Caco-2 (cell line): ENCODE data around the gene SMYD2. TPM values are rescaled to one million over a fixed set of nuclear protein-coding genes. Genes with fewer than 3 reads are reported as not detected.

ENCODE experiments used
- BruUV-seq: library from RNA; stranded (reverse); fragments of 400-500 nt; replicated peaks from 2 replicates; lab custom pipeline; 2021; lab: Mats Ljungman, UMichigan
- CTCF ChIA-PET: fragments of 300-600 bp; sonication (Branson Sonifier 250); formaldehyde crosslinking; loops from one replicate; lab custom pipeline; 2022; ENCODE audit warnings: antibody characterized with exemption; lab: Charles Lee
- POLR2A ChIA-PET: fragments of 300-600 bp; sonication (Branson Sonifier 250); formaldehyde crosslinking; loops from one replicate; lab custom pipeline; 2022; ENCODE audit warnings: antibody characterized with exemption; lab: Charles Lee
- DNase-seq, 2 experiments: peaks; one replicate each; pipeline versions ENCODE4 v3.0.0 to v3.0.0-alpha.2; 2020 to 2022
- H3K27me3 ChIP-seq: replicated peaks from 2 replicates; pipeline ENCODE4 v1.6.0; 2011; ENCODE audit warnings: low read length; ENCODE audit not compliant: control insufficient read depth, insufficient read depth
- H3K36me3 ChIP-seq: 2 replicates; pipeline ENCODE4 v1.5.1; 2011; ENCODE audit warnings: low read length; ENCODE audit not compliant: control insufficient read depth, insufficient read depth
- H3K4me1 ChIP-seq: fragments of 250-450 bp; sonication (Bioruptor Pico); 2 replicates; pipeline ENCODE4 v1.5.1; 2020; ENCODE audit warnings: mild to moderate bottlenecking
- H3K4me3 ChIP-seq: 2 replicates; pipeline ENCODE4 v1.5.1; 2011; ENCODE audit warnings: low read depth, mild to moderate bottlenecking, control low read depth, low read length
- H3K9me3 ChIP-seq: fragments of 250-450 bp; sonication (Bioruptor Pico); 2 replicates; pipeline ENCODE4 v1.5.1; 2020; ENCODE audit warnings: mild to moderate bottlenecking, moderate library complexity
- H3K27ac Mint-ChIP-seq: one replicate; pipeline ENCODE4 v1.8.0; 2022; ENCODE audit warnings: mixed read lengths; ENCODE audit not compliant: unreplicated experiment
- H3K27me3 Mint-ChIP-seq: one replicate; pipeline ENCODE4 v1.8.0; 2022; ENCODE audit warnings: mixed read lengths; ENCODE audit not compliant: insufficient read depth, unreplicated experiment
- H3K36me3 Mint-ChIP-seq: one replicate; pipeline ENCODE4 v1.8.0; 2022; ENCODE audit warnings: mild to moderate bottlenecking, mixed read lengths; ENCODE audit not compliant: insufficient read depth, unreplicated experiment
- H3K4me1 Mint-ChIP-seq: one replicate; pipeline ENCODE4 v1.8.0; 2022; ENCODE audit warnings: low read depth, mixed read lengths; ENCODE audit not compliant: unreplicated experiment
- H3K4me3 Mint-ChIP-seq: one replicate; pipeline ENCODE4 v1.8.0; 2022; ENCODE audit warnings: mild to moderate bottlenecking, moderate library complexity, mixed read lengths; ENCODE audit not compliant: unreplicated experiment
- H3K9me3 Mint-ChIP-seq: one replicate; pipeline ENCODE4 v1.8.0; 2022; ENCODE audit warnings: mixed read lengths; ENCODE audit not compliant: unreplicated experiment
- CTCF ChIP-seq, 2 experiments: fragments of 200-600 bp in 1 of 2; IDR thresholded peaks; 1 replicate in 1 of 2; 2 replicates in 1 of 2; pipeline versions ENCODE4 v1.5.1 to v1.8.0; 2011 to 2022; ENCODE audit warnings: antibody characterized with exemption in 1 of 2, control low read depth in 1 of 2, inconsistent platforms in 1 of 2, low read depth in 1 of 2, low read length in 1 of 2, mild to moderate bottlenecking in 1 of 2, moderate library complexity in 1 of 2; ENCODE audit not compliant: insufficient read depth in 1 of 2, severe bottlenecking in 1 of 2, unreplicated experiment in 1 of 2
- intact Hi-C: fragments of 100-400 bp; cut with micrococcal nuclease; formaldehyde crosslinking; loops from one replicate; pipeline ENCODE4 v1.10.0; 2022; ENCODE audit not compliant: unreplicated experiment
- total RNA-seq: library from RNA; stranded (reverse); gene quantifications from 2 replicates; pipeline ENCODE4 v1.2.3, GENCODE V29; 2022

SMYD2 gene
- total RNA-seq, 1 experiment from 2014 or later, result 182 TPM

GRCh38 chr1:214314178-214314843 is 33.4 kb downstream of the SMYD2 start:
- ChIA-PET CTCF (interaction anchor here (1.1 kb wide), 1 partner anchor 15 kb away, joined by 3 read pairs; no protein-coding TSS in a partner anchor), POLR2A (no interaction called here)
- intact Hi-C loops, result no loop called here
- peaks cover 15% of the 10 kb centered on the region for H3K4me1 Mint-ChIP-seq
- H3K9me3 Mint-ChIP-seq, result no peaks in the 10 kb centered on the region
- Histone ChIP-seq H3K27me3 (no peaks in the 10 kb centered on the region), H3K36me3 (peaks cover 1% of the 10 kb centered on the region), H3K4me3 (no peak overlapping the region), H3K4me1 (peaks cover 18% of the 10 kb centered on the region; the same call in 1 of the 2 replicates), H3K9me3 (no peaks in the 10 kb centered on the region)
- H3K36me3 Mint-ChIP-seq, result peaks cover 67% of the 10 kb centered on the region
- H3K27ac Mint-ChIP-seq, result no peak overlapping the region
- H3K4me3 Mint-ChIP-seq, result no peak overlapping the region
- BruUV-seq, result no TSS peak
- no peaks in the 10 kb centered on the region for H3K27me3 Mint-ChIP-seq
- DNase-seq, result no peak
- no peak for TF ChIP-seq CTCF (IDR thresholded peaks at IDR 0.05; ENCODE audit: insufficient read depth in 1 of 2, low read depth in 1 of 2, low read length in 1 of 2, severe bottlenecking in 1 of 2, unreplicated experiment in 1 of 2)

DNA sequence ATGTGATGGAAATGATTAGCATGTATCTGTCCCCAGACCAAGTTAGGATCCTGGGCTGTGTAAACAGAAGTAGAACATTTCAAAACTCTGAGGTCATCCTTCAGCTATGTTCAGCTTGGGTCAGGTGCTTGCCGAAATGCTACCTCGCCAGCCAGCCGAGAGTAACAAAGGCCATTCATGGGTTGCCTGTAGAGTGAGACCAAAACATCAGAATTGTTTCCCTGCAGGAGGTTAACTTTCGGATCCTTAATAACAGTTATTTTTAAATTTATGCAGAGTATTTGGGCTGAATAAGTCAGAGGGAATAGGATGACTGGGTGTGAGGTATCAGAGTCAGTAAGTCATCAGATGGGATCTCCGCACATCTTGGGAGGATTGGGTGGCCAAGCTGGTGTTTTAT is 35.6 kb downstream of the SMYD2 start:
- H3K4me1 Mint-ChIP-seq, result peaks cover 14% of the 10 kb centered on the region
- no TSS peak for BruUV-seq
- ChIA-PET POLR2A (interaction anchor here (0.7 kb wide), 1 partner anchor 41 kb away, joined by 3 read pairs; no protein-coding TSS in a partner anchor), CTCF (interaction anchor here (1.6 to 3.5 kb wide), 4 partner anchors 13 to 103 kb away, joined by 4 to 17 read pairs (median 11); no protein-coding TSS in a partner anchor)
- H3K36me3 Mint-ChIP-seq, result peaks cover 80% of the 10 kb centered on the region
- Histone ChIP-seq H3K4me1 (peaks cover 14% of the 10 kb centered on the region; the same call in 1 of the 2 replicates), H3K9me3 (no peaks in the 10 kb centered on the region), H3K4me3 (no peak overlapping the region), H3K27me3 (no peaks in the 10 kb centered on the region), H3K36me3 (peaks cover 4% of the 10 kb centered on the region)
- H3K4me3 Mint-ChIP-seq, result no peak overlapping the region
- peak in 1 of 2 experiments; percentile 27 for DNase-seq
- peak overlapping the region; percentile 30 for H3K27ac Mint-ChIP-seq
- no peaks in the 10 kb centered on the region for H3K27me3 Mint-ChIP-seq
- H3K9me3 Mint-ChIP-seq, result no peaks in the 10 kb centered on the region
- TF ChIP-seq CTCF (IDR thresholded peaks at IDR 0.05; ENCODE audit: insufficient read depth in 1 of 2, low read depth in 1 of 2, low read length in 1 of 2, severe bottlenecking in 1 of 2, unreplicated experiment in 1 of 2), result no peak
- intact Hi-C loops, result no loop called here

- Mint-ChIP-seq H3K27ac (no peak overlapping the region), H3K9me3 (no peaks in the 10 kb centered on the region), H3K4me3 (no peak overlapping the region), H3K36me3 (peaks cover 87% of the 10 kb centered on the region), H3K4me1 (peaks cover 12% of the 10 kb centered on the region), H3K27me3 (no peaks in the 10 kb centered on the region)
- H3K4me3 ChIP-seq, result no peak overlapping the region
- H3K27me3 ChIP-seq, result no peaks in the 10 kb centered on the region
- no TSS peak for BruUV-seq
- no peak for TF ChIP-seq CTCF (IDR thresholded peaks at IDR 0.05; ENCODE audit: insufficient read depth in 1 of 2, low read depth in 1 of 2, low read length in 1 of 2, severe bottlenecking in 1 of 2, unreplicated experiment in 1 of 2)
- DNase-seq, result no peak
- CTCF ChIA-PET, result interaction anchor here (1.6 to 3.5 kb wide), 4 partner anchors 12 to 104 kb away, joined by 4 to 17 read pairs (median 11); no protein-coding TSS in a partner anchor
- H3K36me3 ChIP-seq, result peaks cover 4% of the 10 kb centered on the region
- peaks cover 14% of the 10 kb centered on the region; the same call in 1 of the 2 replicates for H3K4me1 ChIP-seq
- intact Hi-C loops, result no loop called here
- POLR2A ChIA-PET, result no interaction called here
- no peaks in the 10 kb centered on the region for H3K9me3 ChIP-seq
Measured at GRCh38 chr1:214317300-214317699, 36.3 kb downstream of the SMYD2 start.
